ENCODE measurements around the gene EZR.

Gene EZR

DNA sequence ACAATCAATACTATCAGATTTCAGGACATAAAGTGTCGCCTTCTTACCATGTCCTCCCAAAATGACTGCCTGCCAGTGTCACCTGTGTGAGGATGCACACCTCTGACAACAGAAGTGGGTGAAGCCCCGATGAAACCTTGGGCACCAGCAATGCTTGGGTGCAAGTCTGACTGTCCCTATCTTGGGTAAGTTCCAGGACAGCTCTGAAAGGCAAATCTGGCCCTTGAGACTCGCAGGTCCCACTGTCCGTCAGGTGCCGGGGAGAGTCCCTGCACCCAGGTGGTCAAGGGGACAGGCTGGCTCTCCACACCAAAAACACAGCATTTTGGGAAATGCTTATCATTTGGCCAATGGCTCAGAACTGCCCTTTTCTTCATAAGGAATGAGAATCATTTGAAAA, 43.3 kb downstream of the EZR start:
- Histone ChIP-seq H3K14ac (ENCODE audit: low read length) (no peak overlapping the region), H3K9me3 (replicated peaks in 1 of 2; ENCODE audit: control insufficient read depth in 2 of 2, insufficient read depth in 1 of 2, low read depth in 1 of 2, low read length in 2 of 2) (peaks cover 0 to 2% of the 10 kb centered on the region in 2 donors), H2BK5ac (ENCODE audit: low read length) (no peak overlapping the region), H4K8ac (ENCODE audit: low read depth, low read length) (no peak overlapping the region), H3K23ac (ENCODE audit: low read depth, low read length, poor library complexity) (no peak overlapping the region), H3K4me1 (ENCODE audit: control insufficient read depth in 2 of 2, insufficient read depth in 1 of 2, low read depth in 1 of 2, low read length in 2 of 2) (peaks cover under 1 to 2% of the 10 kb centered on the region in 2 donors), H3K27ac (replicated peaks; ENCODE audit: low read length) (no peak overlapping the region), H3K4me2 (ENCODE audit: insufficient read depth, low read length, poor library complexity, severe bottlenecking) (no peak overlapping the region), H3K4me3 (ENCODE audit: low read length in 2 of 2) (no peak overlapping the region), H2AK5ac (ENCODE audit: low read depth, low read length) (no peak overlapping the region), H3K36me3 (replicated peaks in 1 of 2; ENCODE audit: control insufficient read depth in 2 of 2, insufficient read depth in 2 of 2, low read length in 2 of 2) (peaks cover 20 to 94% of the 10 kb centered on the region in 2 donors), H2BK12ac (ENCODE audit: low read length) (no peak overlapping the region), H2BK120ac (ENCODE audit: low read depth, low read length) (no peak overlapping the region), H2BK15ac (ENCODE audit: low read length) (no peak overlapping the region), H2AFZ (ENCODE audit: low read length) (no peak overlapping the region), H3K18ac (ENCODE audit: low read length) (no peak overlapping the region), H3K4ac (ENCODE audit: low read length) (no peak overlapping the region), H3K9ac (ENCODE audit: low read depth, low read length, poor library complexity) (no peak overlapping the region), H4K91ac (ENCODE audit: low read depth, low read length, poor library complexity) (no peak overlapping the region), H3K79me1 (ENCODE audit: low read depth, low read length) (no peaks in the 10 kb centered on the region), H3K27me3 (ENCODE audit: control insufficient read depth in 3 of 3, insufficient read depth in 3 of 3, low read depth in 1 of 3, low read length in 3 of 3) (no peaks in the 10 kb centered on the region)
- no CpG with 5 or more reads among the region's 5 CpGs for WGBS, 2 donors (ENCODE audit: extremely low coverage in 2 of 2, insufficient read length in 2 of 2, insufficient replicate concordance in 1 of 2)
- DNase-seq (ENCODE audit: low spot score) = no peak

DNA sequence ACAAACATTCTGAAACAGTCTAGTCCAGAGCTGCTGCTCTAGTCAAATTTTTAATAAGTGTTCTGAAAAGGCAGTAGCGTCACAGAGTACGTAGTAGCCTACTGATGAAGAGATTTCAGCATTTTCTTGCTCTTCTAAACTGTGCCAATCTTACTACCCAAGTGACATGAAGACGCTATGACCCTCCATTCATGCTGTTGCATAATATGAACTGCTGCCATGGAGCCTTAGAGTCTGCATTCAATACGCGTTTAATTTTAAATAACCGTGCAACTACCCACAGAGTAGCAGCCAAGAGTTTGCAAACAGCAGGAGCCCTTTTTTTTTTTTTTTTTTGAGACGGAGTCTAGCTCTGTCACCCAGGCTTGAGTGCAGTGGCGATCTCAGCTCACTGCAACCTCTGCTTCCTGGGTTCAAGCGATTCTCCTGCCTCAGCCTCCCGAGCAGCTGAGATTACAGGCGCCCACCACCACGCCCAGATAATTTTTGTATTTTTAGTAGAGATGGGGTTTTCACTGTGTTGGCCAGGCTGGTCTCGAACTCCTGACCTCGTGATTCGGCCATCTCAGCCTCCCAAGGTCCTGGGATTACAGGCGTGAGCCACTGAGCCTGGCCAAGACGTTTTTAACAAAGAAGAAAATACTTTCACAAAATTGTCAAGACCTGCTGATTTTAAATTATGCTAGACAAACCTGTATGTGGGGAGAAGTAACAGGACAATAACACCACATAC, 44.3 kb downstream of the EZR start:
- H2BK12ac ChIP-seq (ENCODE audit: low read length) = no peak overlapping the region
- no peak overlapping the region for H3K27ac ChIP-seq (replicated peaks; ENCODE audit: low read length)

DNA sequence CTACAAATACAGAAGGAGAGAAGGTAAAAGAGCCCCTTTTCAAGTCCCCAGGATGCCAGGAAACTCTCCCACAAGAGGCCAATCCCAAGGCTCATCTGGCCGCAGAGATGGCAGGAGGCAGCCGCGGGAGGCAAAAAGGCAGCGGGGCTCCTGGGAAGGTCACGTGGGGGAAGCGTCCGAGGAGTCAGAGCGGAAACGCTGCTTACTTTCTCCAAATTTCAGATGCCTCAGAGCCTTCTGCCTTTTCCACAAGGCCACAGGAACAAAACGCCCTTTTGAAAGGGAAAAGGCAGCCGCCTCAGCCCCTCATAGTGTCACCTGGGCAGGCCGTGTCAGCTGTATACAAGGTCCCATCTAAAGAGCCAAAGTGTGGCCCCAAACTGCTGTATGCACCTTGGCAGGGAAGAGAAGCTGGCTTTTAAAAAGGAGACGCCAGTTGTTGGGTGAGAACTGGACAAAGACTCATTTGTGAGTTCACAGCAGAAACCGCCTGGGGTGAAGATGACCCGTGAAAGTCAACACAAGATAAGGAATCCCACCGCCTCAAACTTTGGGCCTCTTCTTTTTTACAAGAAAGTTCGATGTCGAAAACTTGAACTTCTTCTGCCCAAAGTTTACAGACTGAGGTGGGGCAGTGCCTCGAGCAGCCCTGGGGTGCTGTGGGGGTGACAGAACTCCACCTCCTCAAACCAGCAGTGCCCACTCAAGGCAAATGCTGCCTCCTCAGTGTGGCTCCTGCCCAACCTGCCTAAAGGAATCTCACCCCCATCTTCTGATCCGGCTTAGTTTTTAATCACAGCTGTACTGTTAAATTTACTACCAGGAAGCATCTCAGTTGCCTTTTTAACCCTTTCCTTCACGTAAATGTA, 45.4 kb downstream of the EZR start:
- DNase-seq (ENCODE audit: low spot score) = no peak
- Histone ChIP-seq H3K4ac (ENCODE audit: low read length) (no peak overlapping the region), H2AFZ (ENCODE audit: low read length) (no peak overlapping the region), H3K4me2 (ENCODE audit: insufficient read depth, low read length, poor library complexity, severe bottlenecking) (no peak overlapping the region), H2BK12ac (ENCODE audit: low read length) (no peak overlapping the region), H3K4me3 (ENCODE audit: low read length in 2 of 2) (no peak overlapping the region), H3K9me3 (replicated peaks in 1 of 2; ENCODE audit: control insufficient read depth in 2 of 2, insufficient read depth in 1 of 2, low read depth in 1 of 2, low read length in 2 of 2) (no peaks in the 10 kb centered on the region), H2BK15ac (ENCODE audit: low read length) (no peak overlapping the region), H3K23ac (ENCODE audit: low read depth, low read length, poor library complexity) (no peak overlapping the region), H2BK120ac (ENCODE audit: low read depth, low read length) (no peak overlapping the region), H4K91ac (ENCODE audit: low read depth, low read length, poor library complexity) (no peak overlapping the region), H3K27ac (replicated peaks; ENCODE audit: low read length) (no peak overlapping the region), H2BK5ac (ENCODE audit: low read length) (no peak overlapping the region), H3K36me3 (replicated peaks in 1 of 2; ENCODE audit: control insufficient read depth in 2 of 2, insufficient read depth in 2 of 2, low read length in 2 of 2) (peaks cover 38 to 99% of the 10 kb centered on the region in 2 donors), H3K79me1 (ENCODE audit: low read depth, low read length) (no peaks in the 10 kb centered on the region), H3K9ac (ENCODE audit: low read depth, low read length, poor library complexity) (no peak overlapping the region), H2AK5ac (ENCODE audit: low read depth, low read length) (no peak overlapping the region), H4K8ac (ENCODE audit: low read depth, low read length) (no peak overlapping the region), H3K27me3 (ENCODE audit: control insufficient read depth in 3 of 3, insufficient read depth in 3 of 3, low read depth in 1 of 3, low read length in 3 of 3) (no peaks in the 10 kb centered on the region), H3K18ac (ENCODE audit: low read length) (no peak overlapping the region), H3K4me1 (ENCODE audit: control insufficient read depth in 2 of 2, insufficient read depth in 1 of 2, low read depth in 1 of 2, low read length in 2 of 2) (peaks cover 2% of the 10 kb centered on the region in 2 donors), H3K14ac (ENCODE audit: low read length) (no peak overlapping the region)
- no CpG with 5 or more reads among the region's 21 CpGs for WGBS, 2 donors (ENCODE audit: extremely low coverage in 2 of 2, insufficient read length in 2 of 2, insufficient replicate concordance in 1 of 2)

More for the DNA sequence above, 44.3 kb downstream of the EZR start:
- no peak overlapping the region for H2AK5ac ChIP-seq (ENCODE audit: low read depth, low read length)
- DNase-seq (ENCODE audit: low spot score) = no peak
- H3K36me3 ChIP-seq (replicated peaks in 1 of 2; ENCODE audit: control insufficient read depth in 2 of 2, insufficient read depth in 2 of 2, low read length in 2 of 2) = peaks cover 28 to 94% of the 10 kb centered on the region in 2 donors
- WGBS, 2 donors (ENCODE audit: extremely low coverage in 2 of 2, insufficient read length in 2 of 2, insufficient replicate concordance in 1 of 2) = no CpG with 5 or more reads among the region's 17 CpGs
- H2BK15ac ChIP-seq (ENCODE audit: low read length) = no peak overlapping the region
- no peak overlapping the region for H3K23ac ChIP-seq (ENCODE audit: low read depth, low read length, poor library complexity)
- H3K9ac ChIP-seq (ENCODE audit: low read depth, low read length, poor library complexity) = no peak overlapping the region
- no peaks in the 10 kb centered on the region for H3K9me3 ChIP-seq (replicated peaks in 1 of 2; ENCODE audit: control insufficient read depth in 2 of 2, insufficient read depth in 1 of 2, low read depth in 1 of 2, low read length in 2 of 2)
- H3K4me3 ChIP-seq (ENCODE audit: low read length in 2 of 2) = no peak overlapping the region
- peaks cover 2% of the 10 kb centered on the region in 2 donors for H3K4me1 ChIP-seq (ENCODE audit: control insufficient read depth in 2 of 2, insufficient read depth in 1 of 2, low read depth in 1 of 2, low read length in 2 of 2)
- H2AFZ ChIP-seq (ENCODE audit: low read length) = no peak overlapping the region
- no peaks in the 10 kb centered on the region for H3K79me1 ChIP-seq (ENCODE audit: low read depth, low read length)
- no peak overlapping the region for H4K91ac ChIP-seq (ENCODE audit: low read depth, low read length, poor library complexity)
- H4K8ac ChIP-seq (ENCODE audit: low read depth, low read length) = no peak overlapping the region
- H3K27me3 ChIP-seq (ENCODE audit: control insufficient read depth in 3 of 3, insufficient read depth in 3 of 3, low read depth in 1 of 3, low read length in 3 of 3) = no peaks in the 10 kb centered on the region
- H3K14ac ChIP-seq (ENCODE audit: low read length) = no peak overlapping the region
- no peak overlapping the region for H3K18ac ChIP-seq (ENCODE audit: low read length)
- H2BK120ac ChIP-seq (ENCODE audit: low read depth, low read length) = no peak overlapping the region
- no peak overlapping the region for H2BK5ac ChIP-seq (ENCODE audit: low read length)
- no peak overlapping the region for H3K4me2 ChIP-seq (ENCODE audit: insufficient read depth, low read length, poor library complexity, severe bottlenecking)
- H3K4ac ChIP-seq (ENCODE audit: low read length) = no peak overlapping the region

DNA sequence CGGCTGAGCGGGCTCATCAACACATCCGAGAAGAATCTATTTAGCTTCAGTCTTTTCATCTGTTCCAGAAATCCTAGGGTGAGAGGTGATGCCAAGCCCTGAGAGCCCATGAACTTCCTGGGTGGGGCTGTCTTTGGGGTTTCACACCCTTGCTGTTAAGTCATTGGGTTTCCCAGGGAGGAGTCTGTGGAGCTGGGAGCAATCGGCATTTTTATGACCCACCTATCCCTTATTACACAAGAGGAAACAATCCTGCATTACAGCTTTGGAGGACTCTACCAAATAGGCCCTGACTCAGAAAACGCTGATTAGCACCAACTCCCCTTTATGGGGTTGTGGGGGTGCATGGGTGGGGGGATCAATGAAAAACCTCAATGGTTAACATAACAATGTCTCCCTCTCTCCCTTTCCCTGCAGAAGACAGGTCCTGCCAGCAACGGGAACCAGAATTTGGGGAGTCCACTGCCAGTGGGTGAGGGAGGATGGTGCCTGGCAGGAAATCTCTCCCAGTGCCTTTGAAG, 46.3 kb downstream of the EZR start:
- H3K27me3 ChIP-seq (ENCODE audit: control insufficient read depth in 3 of 3, insufficient read depth in 3 of 3, low read depth in 1 of 3, low read length in 3 of 3) = no peaks in the 10 kb centered on the region
- H3K23ac ChIP-seq (ENCODE audit: low read depth, low read length, poor library complexity) = no peak overlapping the region
- no peak overlapping the region for H3K14ac ChIP-seq (ENCODE audit: low read length)
- H2BK120ac ChIP-seq (ENCODE audit: low read depth, low read length) = no peak overlapping the region
- H3K79me1 ChIP-seq (ENCODE audit: low read depth, low read length) = no peaks in the 10 kb centered on the region
- H4K91ac ChIP-seq (ENCODE audit: low read depth, low read length, poor library complexity) = no peak overlapping the region
- H3K9me3 ChIP-seq (replicated peaks in 1 of 2; ENCODE audit: control insufficient read depth in 2 of 2, insufficient read depth in 1 of 2, low read depth in 1 of 2, low read length in 2 of 2) = no peaks in the 10 kb centered on the region
- peaks cover 2% of the 10 kb centered on the region in 2 donors for H3K4me1 ChIP-seq (ENCODE audit: control insufficient read depth in 2 of 2, insufficient read depth in 1 of 2, low read depth in 1 of 2, low read length in 2 of 2)
- H2BK15ac ChIP-seq (ENCODE audit: low read length) = no peak overlapping the region
- H2BK12ac ChIP-seq (ENCODE audit: low read length) = no peak overlapping the region
- no peak overlapping the region for H3K27ac ChIP-seq (replicated peaks; ENCODE audit: low read length)
- no CpG with 5 or more reads among the region's 6 CpGs for WGBS, 2 donors (ENCODE audit: extremely low coverage in 2 of 2, insufficient read length in 2 of 2, insufficient replicate concordance in 1 of 2)
- no peak overlapping the region for H2AFZ ChIP-seq (ENCODE audit: low read length)
- no peak overlapping the region for H2AK5ac ChIP-seq (ENCODE audit: low read depth, low read length)
- H3K4ac ChIP-seq (ENCODE audit: low read length) = no peak overlapping the region
- no peak overlapping the region for H3K4me3 ChIP-seq (ENCODE audit: low read length in 2 of 2)
- H2BK5ac ChIP-seq (ENCODE audit: low read length) = no peak overlapping the region
- no peak overlapping the region for H3K4me2 ChIP-seq (ENCODE audit: insufficient read depth, low read length, poor library complexity, severe bottlenecking)
- no peak for DNase-seq (ENCODE audit: low spot score)
- no peak overlapping the region for H3K18ac ChIP-seq (ENCODE audit: low read length)
- H4K8ac ChIP-seq (ENCODE audit: low read depth, low read length) = no peak overlapping the region
- H3K9ac ChIP-seq (ENCODE audit: low read depth, low read length, poor library complexity) = no peak overlapping the region
- H3K36me3 ChIP-seq (replicated peaks in 1 of 2; ENCODE audit: control insufficient read depth in 2 of 2, insufficient read depth in 2 of 2, low read length in 2 of 2) = peaks cover 45 to 99% of the 10 kb centered on the region in 2 donors

Measured in neuronal stem cell (in vitro differentiated cells).